NCI-H1105 treated with DMSO at 0.1 percent for 48 hours (cell line): Measurements from ENCODE around the gene HOXB3.

ENCODE experiments used
- DNase-seq: peaks from one replicate; lab custom pipeline; 2025; lab: John Stamatoyannopoulos, UW

The HOXB3 gene

DNA sequence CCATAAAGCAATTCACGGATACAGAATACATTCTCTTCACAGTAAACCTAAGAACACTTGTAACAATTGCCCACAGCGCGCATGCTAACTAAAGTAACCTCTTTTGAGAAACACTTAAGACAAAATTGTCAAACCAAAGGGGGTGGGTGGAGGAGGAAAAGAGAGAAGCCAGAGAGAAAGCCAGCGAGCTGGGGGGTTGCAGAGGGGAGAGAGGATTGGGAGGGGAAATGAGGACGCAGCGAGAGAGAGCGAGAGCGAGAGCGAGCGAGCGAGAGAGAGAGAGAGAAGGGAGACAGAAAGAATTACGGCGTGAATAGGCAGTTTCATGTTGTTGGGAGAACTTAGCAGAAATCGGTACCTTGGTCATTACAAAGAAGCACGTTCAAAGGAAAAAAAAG lies 22.4 kb upstream of the HOXB3 start:
- peak; percentile 50 for DNase-seq

DNA sequence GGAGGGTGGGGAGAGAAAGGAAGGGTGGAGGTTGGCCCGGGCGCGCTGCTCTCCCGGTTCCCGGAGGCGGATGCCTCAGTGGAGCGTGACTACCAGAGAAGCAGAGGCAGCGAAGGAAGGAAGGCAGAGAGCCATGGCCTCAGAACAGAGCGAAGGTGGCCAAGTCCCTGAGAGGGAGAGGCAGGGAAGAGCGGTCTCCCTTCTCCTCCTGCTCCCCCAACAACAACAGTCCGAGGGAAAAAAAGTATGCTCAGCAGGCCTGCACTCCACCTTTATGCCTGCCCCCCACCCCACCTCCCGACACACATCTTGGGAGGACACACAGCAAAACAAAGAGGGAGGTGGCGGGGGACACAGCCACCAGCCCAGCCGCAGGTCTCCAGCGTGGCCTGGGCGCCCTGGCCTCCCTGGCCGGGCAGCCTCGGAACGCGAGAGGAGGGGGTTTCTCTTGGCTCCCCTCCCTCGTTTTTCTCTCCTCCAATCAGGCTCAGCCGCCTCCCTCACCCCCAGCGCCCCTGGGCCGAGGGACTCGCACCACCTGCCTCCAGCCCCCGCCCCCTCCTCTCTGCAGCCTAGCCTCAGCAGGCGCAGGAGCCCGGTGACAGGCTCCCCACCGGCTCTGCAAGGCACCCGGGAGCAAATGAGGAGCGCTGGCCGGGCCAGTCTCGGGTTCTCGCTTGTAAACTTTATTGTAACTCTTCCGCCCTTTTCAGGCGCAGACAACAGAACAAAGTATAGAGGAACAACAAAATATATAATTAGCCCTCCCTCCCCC lies 21.8 kb upstream of the HOXB3 start:
- peak; percentile 66 for DNase-seq

DNA sequence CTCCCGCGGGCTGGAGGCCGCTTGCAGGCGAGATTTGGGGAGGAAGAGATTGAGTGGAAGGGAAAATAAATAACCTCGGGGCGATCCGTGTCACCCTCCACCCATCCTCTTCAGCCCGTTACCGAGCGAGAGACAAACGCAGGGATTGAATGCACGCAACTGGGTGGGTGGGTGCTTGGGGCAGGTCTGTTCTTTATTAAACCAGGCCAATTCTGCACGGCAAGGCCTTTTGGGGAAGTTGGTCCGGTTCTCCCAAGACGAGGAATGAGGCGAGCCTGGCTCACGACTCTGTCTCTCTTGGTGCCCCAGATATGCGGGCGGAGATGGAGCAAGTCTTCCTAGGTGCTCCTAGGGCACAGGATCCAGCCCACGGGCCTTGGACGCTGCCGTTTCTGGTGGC lies 21.2 kb upstream of the HOXB3 start:
- DNase-seq, result peak; percentile 23

DNA sequence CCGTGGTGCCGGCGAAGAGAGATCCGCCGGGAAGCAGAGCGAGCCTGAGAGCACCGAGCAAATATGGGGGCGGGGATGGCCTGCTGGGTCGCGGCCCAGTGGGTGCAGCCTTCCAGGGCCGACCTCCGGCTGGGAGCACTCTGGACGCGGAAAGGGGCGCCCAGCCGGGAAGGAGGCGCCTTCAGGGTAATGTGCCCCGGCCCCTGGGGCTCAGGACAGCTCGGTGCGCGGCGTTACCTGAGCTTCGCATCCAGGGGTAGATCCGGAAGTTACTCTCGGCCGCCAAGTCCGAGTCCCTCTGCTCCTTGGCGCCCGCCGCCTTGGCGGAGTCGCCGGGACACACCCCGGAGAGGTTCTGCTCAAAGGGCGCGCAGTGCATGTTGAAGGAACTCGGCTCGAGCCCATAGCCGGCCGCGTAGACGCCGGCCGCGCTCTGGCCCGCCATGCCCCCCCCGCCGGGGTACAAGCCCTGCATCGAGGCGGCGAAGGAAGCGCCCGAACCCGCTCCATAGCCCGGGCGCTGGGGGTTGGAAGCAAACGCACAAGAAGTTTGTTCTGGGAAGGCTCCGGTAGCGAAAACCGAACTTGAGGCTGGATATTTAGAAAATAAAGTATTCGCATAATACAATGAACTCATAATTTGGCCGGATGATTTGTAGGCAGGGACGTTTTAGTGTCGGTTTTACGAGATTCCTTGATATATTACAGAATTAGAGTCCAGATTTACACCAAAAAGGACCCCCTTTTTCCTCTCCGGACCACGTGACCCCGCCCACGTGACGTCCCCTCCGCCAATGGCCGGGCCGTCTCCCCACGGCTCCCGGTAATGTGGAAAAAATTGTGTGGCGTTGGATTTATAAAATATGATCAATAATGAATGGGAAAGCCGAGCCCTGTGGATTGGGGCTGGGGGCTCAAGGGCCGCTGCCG lies 20.5 kb upstream of the HOXB3 start, which contains the start of gene HOXB7:
Gene HOXB7, minus strand, starts transcription at position 736 of the 930 bp plus-strand sequence. Its CDS starts 99 bp downstream, at position 637.
- DNase-seq, result peak; percentile 52

DNA sequence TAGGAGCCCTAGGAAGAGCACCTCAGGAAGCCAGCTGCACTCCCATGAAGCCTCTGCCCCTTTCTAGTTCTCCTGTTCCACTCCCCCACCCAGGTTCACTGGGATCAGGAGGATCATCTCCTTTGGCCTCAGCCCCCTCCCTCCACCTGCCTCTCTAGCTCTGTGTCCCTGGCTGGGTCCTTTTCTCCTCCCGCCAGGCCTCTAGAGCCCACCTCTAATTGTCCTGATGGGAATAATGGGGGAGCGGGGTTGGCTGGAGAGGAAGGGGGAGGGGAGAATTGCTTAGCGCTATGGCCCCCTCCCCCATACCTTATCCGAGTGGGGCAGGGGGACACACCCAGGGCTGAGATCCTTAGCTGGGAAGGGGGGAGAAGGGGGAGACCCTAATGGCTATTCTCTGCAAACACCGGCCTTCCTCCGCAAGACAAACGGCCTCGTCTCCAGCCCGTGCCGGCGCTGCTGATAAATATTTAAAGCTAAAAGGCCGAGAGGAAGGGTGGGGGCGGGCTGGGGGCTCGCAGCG lies 19.8 kb upstream of the HOXB3 start:
- DNase-seq, result peak; percentile 23

DNA sequence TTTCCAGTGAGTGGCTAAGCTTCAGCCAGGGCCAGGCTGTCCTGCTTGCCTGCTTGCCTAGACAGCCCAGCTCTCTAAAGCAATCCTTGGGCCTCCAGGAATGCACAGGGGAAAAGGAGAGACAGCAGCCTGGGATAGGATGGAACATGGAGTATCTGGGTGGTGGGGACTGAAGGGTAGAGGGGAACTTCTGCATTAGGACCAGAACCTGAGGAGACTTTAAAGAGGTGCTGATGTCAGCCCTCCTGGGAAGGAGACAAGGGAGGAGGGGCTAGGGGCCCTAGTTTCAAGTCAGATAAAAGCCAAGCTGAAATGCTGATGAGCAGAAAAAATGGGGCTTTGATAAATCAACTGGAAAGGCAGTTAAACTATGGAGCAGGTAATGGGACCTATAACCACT lies 19.0 kb upstream of the HOXB3 start:
- no peak for DNase-seq

DNA sequence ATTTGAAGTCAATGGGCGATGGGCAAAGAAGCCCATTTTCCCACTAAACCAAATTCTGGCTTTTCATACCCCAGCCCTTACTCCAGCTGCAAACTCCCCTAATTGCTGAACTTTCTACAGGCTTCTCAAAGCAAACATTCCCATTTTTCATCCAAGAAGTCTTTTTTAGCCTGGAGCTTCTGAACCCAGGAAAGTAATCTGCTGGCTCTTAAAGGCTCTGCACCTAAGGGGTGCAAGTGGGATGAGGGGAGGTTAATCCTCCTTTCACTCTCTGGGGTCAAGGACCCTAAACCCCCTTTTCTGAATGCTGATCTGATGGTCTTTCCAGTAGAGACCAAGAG lies 18.4 kb upstream of the HOXB3 start:
- DNase-seq, result no peak

DNA sequence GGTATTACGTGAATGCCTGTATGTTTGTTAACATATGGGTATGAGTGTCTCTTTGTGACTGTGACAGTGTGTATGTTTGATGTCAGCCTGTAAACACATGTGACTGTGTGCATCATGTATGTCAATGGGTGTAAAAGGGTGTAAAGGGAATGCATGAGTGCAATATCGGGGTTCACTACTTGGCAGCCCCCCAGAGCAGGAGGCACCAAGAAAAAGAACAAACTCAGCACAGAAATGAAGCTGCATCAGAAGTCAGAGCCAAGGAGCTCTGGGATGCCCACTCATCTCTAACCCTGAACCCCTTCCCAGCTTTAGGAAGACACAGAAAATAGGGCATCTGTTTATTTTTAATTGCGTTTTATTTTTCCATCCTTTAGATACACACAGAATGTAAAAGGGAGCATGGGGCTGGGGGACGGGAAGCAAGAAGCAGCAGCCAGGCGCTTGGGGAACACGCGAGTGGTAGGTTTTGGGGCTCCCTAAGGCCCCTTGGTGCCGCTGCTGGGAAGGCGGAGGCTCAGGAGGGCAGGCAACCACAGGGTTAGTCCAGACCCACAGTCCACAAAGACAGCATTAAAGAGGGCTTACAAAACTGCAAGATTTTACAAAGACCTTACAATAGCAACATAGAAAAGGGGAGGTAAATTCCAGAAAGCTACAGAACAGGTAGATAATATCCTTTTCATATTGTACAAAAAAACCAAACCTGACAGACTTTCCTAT lies 17.0 kb upstream of the HOXB3 start:
- no peak for DNase-seq

DNA sequence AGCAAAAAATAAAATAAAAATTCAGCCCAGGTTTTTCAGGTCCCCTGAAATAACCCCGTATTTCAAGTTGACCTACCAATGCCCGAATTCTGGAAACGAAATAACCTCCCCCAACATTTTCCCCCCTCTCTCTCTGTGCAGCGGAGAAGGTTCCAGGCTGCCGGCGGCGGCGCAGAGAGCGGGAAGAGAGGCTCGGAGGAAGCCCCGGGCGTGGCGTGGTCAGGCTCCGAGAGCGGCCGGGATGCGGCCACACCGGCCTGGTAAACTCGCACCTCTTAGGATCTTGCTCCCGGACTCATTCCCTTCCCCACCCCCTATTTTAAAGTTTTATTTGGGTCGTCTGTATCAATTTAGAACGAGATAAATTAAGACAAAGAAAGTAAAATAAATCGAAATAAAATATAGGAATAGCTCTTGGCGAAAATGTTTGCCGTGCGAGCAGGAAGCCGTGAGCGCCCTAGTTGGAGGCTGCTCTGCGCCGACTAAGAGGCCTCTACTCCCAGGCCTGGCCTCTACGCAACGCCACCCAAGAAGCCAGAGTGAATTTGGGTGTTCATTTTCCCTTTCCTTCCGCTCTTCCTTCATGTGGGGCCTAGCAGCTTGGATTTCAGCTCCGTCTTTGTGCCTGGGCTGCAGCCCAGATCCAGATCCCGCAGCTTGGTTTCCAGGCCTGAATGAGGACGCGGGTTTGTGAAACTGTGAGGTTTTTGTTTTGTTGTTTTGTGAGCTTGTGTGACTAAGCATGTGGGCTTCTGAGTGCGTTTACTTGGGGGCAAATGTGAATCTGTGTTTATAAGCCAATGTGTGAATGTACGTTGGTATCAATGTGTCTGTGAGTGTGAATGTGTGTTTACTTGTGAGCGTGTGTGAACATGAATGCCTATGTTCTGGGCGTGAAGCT lies 16.2 kb upstream of the HOXB3 start:
- no peak for DNase-seq

DNA sequence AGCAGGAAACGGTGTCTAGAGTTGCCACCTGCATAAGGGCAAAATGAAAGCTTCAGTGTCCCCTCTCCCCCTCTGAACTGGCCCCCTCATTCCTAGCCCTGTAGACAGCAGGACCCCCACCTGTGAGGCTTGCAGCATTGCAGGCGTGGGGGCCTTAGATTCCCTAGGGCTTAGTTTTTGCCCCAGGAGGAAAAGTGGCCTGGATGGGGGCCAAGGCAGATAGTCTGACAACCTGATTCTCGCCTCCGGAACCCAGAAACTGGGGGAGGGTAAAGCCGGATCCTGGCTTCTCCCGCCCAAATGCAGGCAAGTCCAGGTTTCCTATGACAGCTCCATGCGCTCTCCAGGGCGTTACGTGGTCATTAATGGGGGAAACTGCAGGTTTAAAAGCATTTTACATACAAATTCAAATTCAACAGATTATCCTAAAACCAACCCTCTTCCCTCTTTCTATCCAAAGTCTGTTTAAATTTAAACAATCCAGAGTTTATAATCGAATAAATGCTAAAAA lies 15.4 kb upstream of the HOXB3 start:
- DNase-seq, result no peak

DNA sequence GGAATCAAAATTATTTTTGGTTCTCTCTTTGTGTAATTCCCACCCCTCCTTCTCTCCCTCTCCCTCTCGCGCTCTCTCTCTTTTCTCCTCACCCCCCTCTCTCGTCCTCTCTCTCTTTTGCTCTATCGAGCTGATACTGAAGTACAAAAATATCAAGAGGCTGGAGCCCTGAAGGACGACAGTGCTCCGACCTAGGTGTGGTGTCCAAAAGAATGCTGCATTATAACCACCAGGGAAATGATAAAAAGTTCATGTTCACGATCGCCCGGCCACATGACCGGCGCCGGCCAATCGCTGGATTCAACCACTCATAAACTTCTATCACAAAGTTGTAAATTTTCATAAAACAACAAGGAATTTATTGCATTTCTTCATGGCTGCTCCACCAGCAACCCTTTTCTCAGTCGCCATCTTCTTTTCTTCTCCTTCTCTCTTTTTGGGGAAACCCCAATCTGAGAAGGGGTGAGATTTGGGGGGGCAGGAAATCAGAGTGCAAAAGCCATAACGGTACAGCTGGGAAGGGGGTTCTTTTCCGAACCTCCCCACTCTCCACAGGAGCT lies 14.8 kb upstream of the HOXB3 start, which contains the start of gene HOXB6:
Gene HOXB6, minus strand, starts transcription at position 217 of the 560 bp plus-strand sequence. CDS start 6,836 bp downstream, outside the sequence.
- DNase-seq, result no peak

DNA sequence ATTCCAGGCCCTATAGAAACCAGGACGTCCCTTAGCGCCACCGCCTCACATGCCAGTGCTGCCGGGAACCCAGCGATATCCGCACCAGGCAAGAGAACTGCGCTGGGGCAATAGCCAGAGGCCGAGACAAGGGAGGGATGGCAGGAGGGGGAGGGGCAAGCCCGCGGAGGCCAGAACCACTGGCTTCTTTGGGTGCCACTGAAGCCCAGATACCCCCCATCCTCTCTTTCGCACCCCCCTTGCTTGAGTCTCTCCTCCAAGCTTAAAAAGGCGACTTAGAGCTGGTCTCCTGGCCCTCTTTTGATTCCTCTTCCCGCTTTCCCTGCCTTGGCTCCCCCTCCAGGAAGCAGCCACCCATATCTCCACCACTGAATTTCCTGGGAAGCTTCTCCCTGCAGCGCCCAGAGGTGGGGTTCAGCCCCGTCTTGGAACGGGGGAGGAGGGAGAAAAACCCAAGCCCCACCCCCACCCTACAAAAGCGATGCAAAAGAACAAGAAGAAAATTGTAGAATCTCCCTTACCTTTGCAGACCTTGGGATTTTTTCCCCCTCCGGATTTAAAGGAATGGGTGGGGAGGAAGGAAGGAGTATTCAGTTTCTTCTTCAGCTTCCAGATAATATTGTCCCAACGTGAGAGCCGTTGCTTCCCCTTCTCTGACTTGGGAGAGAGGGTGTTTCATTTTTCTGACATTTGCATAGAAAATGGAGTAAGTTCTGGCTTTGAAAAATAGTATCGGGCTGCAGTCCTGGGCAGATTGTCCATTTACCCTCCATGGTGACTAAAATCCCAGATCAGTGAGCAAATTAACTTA lies 14.1 kb upstream of the HOXB3 start:
- no peak for DNase-seq

DNA sequence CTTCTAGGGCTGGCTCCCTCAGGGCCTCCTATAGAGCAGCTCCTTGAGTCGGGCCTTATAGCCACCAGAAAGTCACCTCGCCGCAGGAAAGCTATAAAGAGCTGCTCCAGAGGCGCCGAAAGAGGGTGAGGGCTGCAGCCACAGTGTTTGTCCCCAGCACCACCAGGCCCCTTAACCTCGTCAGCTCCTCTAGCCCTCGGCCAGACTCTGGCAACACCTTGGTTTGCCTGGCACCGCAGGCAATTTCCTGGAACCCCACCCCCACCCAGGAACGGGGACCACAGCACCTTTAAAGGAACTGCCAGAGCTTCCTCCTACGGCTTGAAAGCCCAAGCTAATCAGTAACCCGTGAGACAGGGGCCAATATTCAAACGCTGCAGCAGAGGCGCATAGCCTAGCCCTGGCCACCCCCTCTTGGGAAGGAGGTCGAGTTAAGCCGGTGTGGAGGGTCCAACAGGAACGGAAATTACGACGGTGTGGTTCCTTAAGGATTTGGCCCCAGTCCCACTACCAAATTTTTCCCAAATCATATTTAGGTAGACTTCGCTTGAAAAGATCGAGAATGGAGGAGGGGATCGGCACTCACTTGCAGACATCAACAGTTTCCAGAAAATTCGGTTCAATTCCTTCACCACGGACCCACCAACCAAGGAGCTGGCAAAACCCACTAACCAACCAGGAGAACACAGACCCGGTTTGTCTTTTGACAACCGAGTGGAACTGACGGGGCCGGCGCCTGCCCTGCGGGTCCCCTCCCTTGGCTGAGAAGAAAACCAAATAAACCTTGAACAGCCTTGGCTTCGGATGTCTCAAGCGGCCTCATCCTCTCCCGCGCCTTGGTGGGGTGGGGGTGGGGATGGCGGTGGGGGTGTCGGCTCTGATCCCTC lies 11.7 kb upstream of the HOXB3 start:
- no peak for DNase-seq

DNA sequence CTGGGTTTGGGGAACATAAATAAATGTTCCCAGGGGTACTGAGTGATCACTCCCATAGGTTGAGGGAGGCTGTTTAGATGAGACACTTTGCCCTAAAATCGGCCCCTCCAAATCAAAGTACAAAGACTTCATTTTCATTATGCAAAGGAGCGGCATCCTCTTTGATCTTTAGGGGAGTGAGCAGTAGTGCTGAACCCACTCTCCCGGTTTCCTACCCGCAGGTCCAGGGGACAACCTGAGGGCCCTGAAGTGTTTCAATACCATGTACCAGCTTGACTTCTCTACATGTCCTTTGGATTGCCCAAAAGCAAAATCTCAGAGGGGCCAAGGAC lies 11.1 kb upstream of the HOXB3 start:
- no peak for DNase-seq

DNA sequence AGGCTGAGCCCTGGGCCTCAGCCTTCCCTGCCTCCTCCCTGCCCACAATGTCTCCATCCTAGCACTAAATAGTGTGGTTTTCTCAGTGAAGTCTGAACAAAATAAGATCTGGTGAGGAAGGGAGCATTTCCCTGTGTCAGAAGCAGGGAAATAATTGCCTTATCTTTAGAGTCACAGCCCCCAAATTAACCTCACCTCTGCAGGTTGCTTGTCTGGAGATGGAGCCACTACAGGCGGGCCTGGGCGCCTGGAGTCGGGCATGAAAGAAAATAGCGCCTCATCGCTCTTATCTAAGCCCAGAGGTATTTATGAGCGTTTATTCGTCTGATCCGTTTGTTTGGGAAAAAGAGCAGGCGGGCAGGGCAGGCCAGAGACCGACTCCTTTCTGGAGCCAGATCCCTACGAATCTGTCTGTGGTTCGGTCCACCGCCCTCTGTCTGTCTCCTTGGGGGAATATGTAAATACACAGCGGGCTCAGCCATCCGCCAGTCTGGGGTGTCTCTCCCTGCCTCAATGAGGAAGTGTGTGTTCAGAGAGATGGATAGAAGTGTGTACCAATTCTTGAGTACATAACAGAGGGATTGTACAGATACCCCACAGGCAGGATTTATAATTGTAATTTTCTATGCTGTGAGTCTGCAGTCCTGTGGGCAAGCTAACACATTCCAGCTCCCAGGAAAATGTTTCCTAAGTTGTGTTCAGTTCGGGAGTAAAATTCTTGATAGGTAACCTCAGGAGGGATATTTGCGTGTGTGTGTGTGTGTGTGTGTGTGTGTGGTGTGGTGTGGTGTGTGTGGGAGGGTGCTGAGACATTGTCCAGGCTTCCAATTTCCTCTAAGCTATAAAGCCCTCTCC lies 10.4 kb upstream of the HOXB3 start:
- no peak for DNase-seq

DNA sequence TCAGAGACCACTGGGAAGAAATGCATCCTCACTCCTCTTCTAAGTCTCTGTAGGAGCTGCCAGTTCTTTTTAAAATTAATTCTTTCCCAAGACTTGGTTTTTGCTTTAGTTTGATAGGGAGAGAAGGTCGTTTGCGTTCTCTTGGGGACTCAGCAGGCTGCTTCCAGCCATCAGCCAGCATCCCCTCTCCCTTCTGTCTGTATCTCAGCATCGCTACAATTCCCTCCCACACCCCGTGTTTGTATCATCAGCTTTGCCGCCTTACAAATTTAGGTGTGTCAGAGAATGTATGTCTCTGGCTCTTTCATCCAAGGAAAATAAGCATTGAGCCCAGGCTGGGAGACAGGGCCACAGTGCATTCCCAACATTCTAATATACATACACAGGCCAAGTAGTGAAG lies 9.3 kb upstream of the HOXB3 start:
- no peak for DNase-seq

DNA sequence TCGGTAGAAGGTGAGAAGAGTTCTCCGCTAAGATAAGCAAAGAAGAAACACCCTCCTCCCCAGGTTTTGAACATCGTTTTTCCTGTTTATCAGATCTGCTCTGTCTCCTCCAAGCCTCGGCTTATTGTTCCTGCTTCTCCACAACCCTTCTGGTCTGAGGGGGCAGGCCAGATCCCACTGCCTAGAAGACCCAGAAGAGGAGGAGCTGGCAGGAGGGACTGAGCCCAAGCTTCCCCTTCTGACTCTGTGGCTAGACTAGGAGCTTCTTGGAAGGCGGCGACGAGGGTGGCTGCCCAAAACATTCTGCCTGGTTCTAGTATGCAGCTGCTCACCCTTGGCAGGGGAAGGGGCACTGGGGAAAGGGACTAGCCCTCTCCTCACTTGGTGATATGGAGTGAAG lies 8.7 kb upstream of the HOXB3 start:
- DNase-seq, result no peak
